ENCODE measurements around the gene CD244. TPM values are rescaled to one million over a fixed set of nuclear protein-coding genes. Genes with fewer than 3 reads are reported as not detected.
"Not testable (repeated sequence)": the region's sequence is repeated elsewhere in the genome, so short reads cannot be mapped to it uniquely, and the experiment has no call there.

Gene CD244
- polyA plus RNA-seq, 3 donors, result 0.02 to 0.48 (median 0.45) TPM

DNA sequence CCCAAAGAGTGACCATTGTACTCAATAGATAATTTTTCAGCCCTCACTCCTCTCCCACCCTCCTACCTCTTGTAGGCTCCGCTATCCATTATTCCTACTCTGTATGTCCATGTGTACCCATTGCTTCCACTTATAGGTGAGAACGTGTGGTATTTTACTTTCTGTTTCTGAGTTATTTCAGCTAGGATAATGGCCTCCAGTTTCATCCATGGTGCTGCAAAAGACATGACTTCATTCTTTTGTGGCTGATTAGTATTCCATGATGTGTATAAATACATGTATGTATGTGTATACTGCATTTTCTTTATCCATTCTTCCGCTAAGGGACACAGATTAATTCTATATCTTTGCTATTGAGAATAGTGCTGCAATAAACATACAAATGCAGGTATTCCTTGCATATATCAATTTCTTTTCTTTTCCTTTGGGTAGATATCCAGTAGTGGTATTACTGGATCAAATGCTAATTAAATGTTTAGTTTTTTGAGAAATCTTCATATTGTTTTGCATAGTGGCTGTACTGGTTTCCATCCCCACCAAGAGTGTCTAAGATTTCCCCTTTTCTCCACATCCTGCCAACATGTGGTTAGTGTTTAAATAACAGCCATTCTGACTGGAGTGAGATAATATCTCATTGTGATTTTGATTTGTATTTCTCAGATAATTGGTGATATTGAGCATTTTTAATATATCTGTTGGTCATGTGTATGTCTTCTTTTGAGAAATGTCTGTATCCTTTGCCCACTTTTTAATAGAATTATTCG lies 61.9 kb downstream of the CD244 start:
- H3K27ac ChIP-seq (ENCODE audit: low read depth, low read length), result no peak overlapping the region
- WGBS, 3 donors, result 47 to 54% (median 48%) methylated on average over 4 of the region's 4 CpGs

GRCh38 chr1:160800142-160800541 lies 62.5 kb downstream of the CD244 start:
- 94 to 95% (median 95%) methylated on average over 1 of the region's 1 CpG for WGBS, 3 donors
- H3K27ac ChIP-seq (ENCODE audit: low read depth, low read length), result no peak overlapping the region

DNA sequence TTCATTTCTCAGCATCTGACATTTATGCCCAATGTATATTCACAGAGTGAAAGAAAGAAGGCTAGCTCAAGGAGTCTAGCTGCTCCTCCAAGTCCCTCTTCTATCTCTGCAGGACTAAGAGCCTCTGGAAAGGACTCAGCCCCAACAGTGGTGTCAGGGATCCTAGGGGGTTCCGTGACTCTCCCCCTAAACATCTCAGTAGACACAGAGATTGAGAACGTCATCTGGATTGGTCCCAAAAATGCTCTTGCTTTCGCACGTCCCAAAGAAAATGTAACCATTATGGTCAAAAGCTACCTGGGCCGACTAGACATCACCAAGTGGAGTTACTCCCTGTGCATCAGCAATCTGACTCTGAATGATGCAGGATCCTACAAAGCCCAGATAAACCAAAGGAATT lies 63.0 kb downstream of the CD244 start:
- H3K27ac ChIP-seq (ENCODE audit: low read depth, low read length), result no peak overlapping the region
- 84 to 92% (median 91%) methylated on average over 5 of the region's 5 CpGs for WGBS, 3 donors

- no peak overlapping the region for H3K27ac ChIP-seq (ENCODE audit: low read depth, low read length)
- 83 to 90% (median 90%) methylated on average over 2 of the region's 2 CpGs for WGBS, 3 donors
Measured at GRCh38 chr1:160798439-160798838, 64.2 kb downstream of the CD244 start.

DNA sequence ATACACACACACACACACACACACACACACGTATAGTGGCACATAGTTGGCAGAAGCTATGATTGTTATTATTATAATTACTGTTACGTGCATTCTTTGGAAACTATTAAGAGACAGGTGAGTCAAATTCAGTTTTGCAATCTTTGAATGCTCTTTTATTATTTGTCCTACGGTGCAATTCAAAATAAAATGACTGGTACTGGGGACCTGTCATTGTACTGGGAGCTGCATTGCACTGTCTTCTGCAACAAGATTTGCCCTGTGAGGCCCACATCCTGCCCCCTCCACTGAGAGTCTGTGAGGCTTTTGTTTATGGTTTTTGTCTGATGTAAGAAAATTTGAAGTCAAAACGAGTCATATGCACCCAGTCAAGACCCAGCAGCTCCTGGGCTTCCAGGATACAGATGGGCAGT lies 64.8 kb downstream of the CD244 start:
- WGBS, 3 donors, result 36 to 46% (median 38%) methylated on average over 4 of the region's 4 CpGs
- no peak overlapping the region for H3K27ac ChIP-seq (ENCODE audit: low read depth, low read length)

- 58 to 85% (median 84%) methylated on average over 3 of the region's 3 CpGs for WGBS, 3 donors
- H3K27ac ChIP-seq (ENCODE audit: low read depth, low read length), result no peak overlapping the region
Measured at GRCh38 chr1:160797271-160797709, 65.4 kb downstream of the CD244 start.

DNA sequence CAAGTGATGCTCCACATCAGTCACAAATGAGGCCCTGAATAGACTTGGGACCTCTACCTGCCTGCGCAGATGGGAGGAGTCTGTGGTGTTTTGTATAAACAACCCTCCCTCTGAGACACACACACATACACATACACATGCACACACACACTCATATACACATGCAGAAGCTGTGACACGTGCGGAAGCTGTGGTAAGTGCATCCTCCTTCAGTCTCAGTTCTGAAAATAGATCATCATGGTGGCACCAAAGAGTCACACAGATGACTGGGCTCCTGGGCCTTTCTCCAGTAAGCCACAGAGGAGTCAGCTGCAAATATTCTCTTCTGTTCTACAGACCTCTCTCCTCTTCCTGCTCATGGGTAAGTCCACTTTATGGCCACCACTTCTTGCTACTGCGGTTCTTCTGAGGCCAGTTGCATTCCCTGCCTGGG lies 66.7 kb downstream of the CD244 start, which contains the start of gene LY9:
Gene LY9, plus strand, starts transcription at position 224 of the 433 bp plus-strand sequence. Its CDS starts 14 bp downstream, at position 238.
- H3K27ac ChIP-seq (ENCODE audit: low read depth, low read length), result no peak within 1 kb of the TSS

DNA sequence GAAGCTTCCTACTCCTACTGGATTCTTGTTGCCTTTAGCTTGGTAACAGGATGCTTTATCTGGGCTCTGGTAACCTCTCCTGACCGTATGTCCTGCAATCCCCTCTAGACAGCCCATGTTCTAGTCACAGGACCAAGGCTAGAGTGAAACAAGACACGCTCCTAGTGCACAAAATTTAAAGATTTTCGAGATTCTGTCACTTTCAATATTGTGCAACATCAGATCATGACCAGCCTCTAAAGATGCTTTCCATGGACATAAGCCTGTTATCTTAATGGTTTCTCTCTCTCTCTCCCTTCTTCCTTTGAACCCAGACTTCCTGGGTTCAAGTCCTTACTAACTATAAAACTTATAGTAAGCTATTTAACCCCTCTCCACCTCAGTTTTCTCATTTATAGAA lies 68.3 kb downstream of the CD244 start:
- H3K27ac ChIP-seq (ENCODE audit: low read depth, low read length), result no peak overlapping the region
- 43 to 53% (median 47%) methylated on average over 3 of the region's 3 CpGs for WGBS, 3 donors

More for the DNA sequence above, 66.7 kb downstream of the CD244 start, which contains the start of gene LY9:
- WGBS, 3 donors, result 77 to 84% (median 80%) methylated on average over 4 of the region's 4 CpGs

- 84 to 88% (median 87%) methylated on average over 13 of the region's 13 CpGs for WGBS, 3 donors
- no peak overlapping the region for H3K27ac ChIP-seq (ENCODE audit: low read depth, low read length)
Measured at GRCh38 chr1:160789702-160790611, 72.7 kb downstream of the CD244 start.

GRCh38 chr1:160789051-160789701 lies 73.5 kb downstream of the CD244 start:
- 91 to 94% (median 93%) methylated on average over 11 of the region's 11 CpGs for WGBS, 3 donors
- H3K27ac ChIP-seq (ENCODE audit: low read depth, low read length), result no peak overlapping the region

GRCh38 chr1:160782988-160783765 lies 79.5 kb downstream of the CD244 start:
- H3K27ac ChIP-seq (ENCODE audit: low read depth, low read length), result not testable (repeated sequence)
- WGBS, 3 donors, result 87 to 93% (median 91%) methylated on average over 16 to 20 of the region's 25 CpGs

- H3K27ac ChIP-seq (ENCODE audit: low read depth, low read length), result no peak overlapping the region
- 60 to 84% (median 80%) methylated on average over 9 of the region's 9 CpGs for WGBS, 3 donors
Measured at GRCh38 chr1:160781914-160782689, 80.6 kb downstream of the CD244 start.

DNA sequence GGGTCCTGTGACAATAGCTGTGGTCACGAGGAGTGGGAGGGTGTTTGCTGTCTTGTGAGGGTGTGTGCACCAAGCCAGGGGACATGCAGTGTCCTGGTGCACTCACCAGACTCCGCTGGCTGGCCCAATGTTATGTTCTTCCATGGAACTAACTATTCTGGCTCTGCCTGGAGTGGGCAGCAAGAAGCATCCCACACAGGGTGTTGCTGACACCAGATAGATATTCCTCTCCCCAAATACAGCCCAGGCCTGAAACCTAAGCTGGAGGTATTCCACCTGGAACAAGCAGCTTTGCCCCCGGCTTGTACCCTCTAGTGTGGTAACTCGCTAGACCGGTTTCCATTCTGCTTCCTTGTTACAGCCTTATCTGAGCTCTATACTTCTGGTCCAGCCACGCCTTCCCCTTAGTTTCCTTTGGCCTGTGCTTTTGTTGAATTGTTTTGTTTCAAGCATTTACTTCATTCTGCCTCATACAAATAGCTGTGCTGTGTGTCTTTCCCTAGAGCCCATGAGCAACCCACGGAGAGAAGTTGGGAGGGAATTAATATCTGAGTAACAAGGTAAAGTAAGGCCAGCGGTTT lies 81.4 kb downstream of the CD244 start:
- WGBS, 3 donors, result 39 to 83% (median 82%) methylated on average over 8 of the region's 8 CpGs
- H3K27ac ChIP-seq (ENCODE audit: low read depth, low read length), result no peak overlapping the region

- 67 to 91% (median 88%) methylated on average over 2 of the region's 2 CpGs for WGBS, 3 donors
- H3K27ac ChIP-seq (ENCODE audit: low read depth, low read length), result no peak overlapping the region
Measured at GRCh38 chr1:160780398-160780755, 82.3 kb downstream of the CD244 start.

Measured in adipose tissue (tissue), 3 donors.